Sigmoid colon (tissue), 4 donors: ENCODE results near the gene ACP2.

ENCODE experiments used
- CTCF ChIP-seq, 4 experiments: fragments of 450-650 bp in 3 of 4; fragments of 200-600 bp in 1 of 4; IDR thresholded peaks; one replicate each; pipeline ENCODE4 v1.5.1; 2016 to 2019; ENCODE audit warnings: antibody characterized with exemption in 4 of 4, mild to moderate bottlenecking in 3 of 4, moderate library complexity in 2 of 4
- POLR2A ChIP-seq, 2 donors: fragments of 450-650 bp; IDR thresholded peaks; one replicate each; pipeline ENCODE4 v1.6.1; 2016; ENCODE audit warnings: antibody characterized with exemption in 2 of 2, mild to moderate bottlenecking in 2 of 2, moderate library complexity in 2 of 2
- POLR2AphosphoS5 ChIP-seq, 4 donors: sonication (generic); formaldehyde crosslinking; IDR thresholded peaks; one replicate each; pipeline ENCODE4 v1.6.1; 2017; ENCODE audit warnings: antibody characterized with exemption in 4 of 4

GRCh38 chr11:47274495-47275235, 26.1 kb upstream of the ACP2 start:
- TF ChIP-seq POLR2A (IDR thresholded peaks at IDR 0.05) (no peak), POLR2AphosphoS5 (IDR thresholded peaks at IDR 0.05) (no peak), CTCF (IDR thresholded peaks at IDR 0.05) (no peak)
